Activated CD4-positive, alpha-beta T cell treated with anti-CD3 and anti-CD28 coated beads for 1 hour (primary cell): ENCODE results near the gene IFI27L1.
"Not testable (repeated sequence)": the region's sequence is repeated elsewhere in the genome, so short reads cannot be mapped to it uniquely, and the experiment has no call there.

Source experiments
- DNase-seq: peaks from one replicate; pipeline ENCODE4 v3.0.0-alpha.2; 2020

IFI27L1 gene

GRCh38 chr14:94048691-94049624 lies 32.2 kb upstream of the IFI27L1 start:
- DNase-seq, result no peak

- DNase-seq, result no peak
Observed at GRCh38 chr14:94049625-94050023, 31.5 kb upstream of the IFI27L1 start.

- DNase-seq, result no peak
Observed at GRCh38 chr14:94050231-94050880, 30.8 kb upstream of the IFI27L1 start.

GRCh38 chr14:94051115-94051514 lies 30.0 kb upstream of the IFI27L1 start:
- no peak for DNase-seq

GRCh38 chr14:94051779-94052178 lies 29.3 kb upstream of the IFI27L1 start:
- DNase-seq, result no peak

GRCh38 chr14:94052199-94052598 lies 28.9 kb upstream of the IFI27L1 start:
- no peak for DNase-seq

- DNase-seq, result no peak
Observed at GRCh38 chr14:94052662-94053061, 28.4 kb upstream of the IFI27L1 start.

- no peak for DNase-seq
Observed at GRCh38 chr14:94054401-94054800, 26.7 kb upstream of the IFI27L1 start.

- DNase-seq, result no peak
Observed at GRCh38 chr14:94054936-94055335, 26.2 kb upstream of the IFI27L1 start.

- DNase-seq, result no peak
Observed at GRCh38 chr14:94056579-94057308, 24.4 kb upstream of the IFI27L1 start.

GRCh38 chr14:94058128-94058673 lies 22.9 kb upstream of the IFI27L1 start:
- no peak for DNase-seq

GRCh38 chr14:94058674-94059138 lies 22.4 kb upstream of the IFI27L1 start:
- DNase-seq, result no peak

- DNase-seq, result no peak
Observed at GRCh38 chr14:94059998-94060397, 21.1 kb upstream of the IFI27L1 start.

GRCh38 chr14:94062344-94062940 lies 18.7 kb upstream of the IFI27L1 start:
- no peak for DNase-seq

- no peak for DNase-seq
Observed at GRCh38 chr14:94066089-94066676, 14.9 kb upstream of the IFI27L1 start.

- DNase-seq, result not testable (repeated sequence)
Observed at GRCh38 chr14:94072076-94072475, 9.0 kb upstream of the IFI27L1 start.

- no peak for DNase-seq
Observed at GRCh38 chr14:94074534-94074933, 6.6 kb upstream of the IFI27L1 start.

- DNase-seq, result no peak
Observed at GRCh38 chr14:94075008-94075407, 6.1 kb upstream of the IFI27L1 start.

- no peak for DNase-seq
Observed at GRCh38 chr14:94077111-94077821, 3.8 kb upstream of the IFI27L1 start.

GRCh38 chr14:94077823-94078222 lies 3.3 kb upstream of the IFI27L1 start:
- no peak for DNase-seq

GRCh38 chr14:94079891-94080620 lies 1.1 kb upstream of the IFI27L1 start:
- DNase-seq, result no peak
